ENCODE data around the gene LRRTM1. TPM values are rescaled to one million over a fixed set of nuclear protein-coding genes. Genes with fewer than 3 reads are reported as not detected.

The LRRTM1 gene
- total RNA-seq, 1 experiment from 2014 or later, result not detected

DNA sequence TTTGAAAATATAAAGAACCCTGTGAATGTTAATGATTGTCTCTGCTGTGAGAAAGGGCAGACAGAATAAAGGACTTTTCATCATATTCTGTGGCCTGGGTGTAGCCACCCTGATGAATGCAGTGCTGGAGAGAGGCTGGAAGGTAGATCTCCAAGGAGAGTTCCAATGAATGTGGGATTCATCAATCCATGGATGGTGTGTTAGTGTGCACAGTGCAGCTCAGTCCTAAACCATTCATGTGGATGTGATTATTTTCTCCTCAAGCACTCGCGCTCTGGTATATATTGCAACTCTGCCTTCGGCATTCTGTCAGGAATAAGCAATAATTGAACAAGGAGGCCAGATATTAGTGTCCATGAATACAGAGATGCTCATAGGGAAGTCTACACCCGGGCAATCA lies 47.1 kb downstream of the LRRTM1 start:
- H3K4me1 ChIP-seq (ENCODE audit: control insufficient read depth in 1 of 2, insufficient read depth in 2 of 2, low read length in 2 of 2), result no peaks in the 10 kb centered on the region
- TF ChIP-seq SRF (IDR thresholded peaks at IDR 0.05; ENCODE audit: low read depth), result no peak
- TF ChIP-seq ZNF274 (IDR thresholded peaks at IDR 0.05; ENCODE audit: low read depth, low read length), result no peak
- no peak for TF ChIP-seq ZFX (IDR thresholded peaks at IDR 0.05)
- TF ChIP-seq, protein P1, sequence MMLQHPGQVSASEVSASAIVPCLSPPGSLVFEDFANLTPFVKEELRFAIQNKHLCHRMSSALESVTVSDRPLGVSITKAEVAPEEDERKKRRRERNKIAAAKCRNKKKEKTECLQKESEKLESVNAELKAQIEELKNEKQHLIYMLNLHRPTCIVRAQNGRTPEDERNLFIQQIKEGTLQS (IDR thresholded peaks at IDR 0.05), result no peak
- no peak for TF ChIP-seq ELF1 (IDR thresholded peaks at IDR 0.05; ENCODE audit: borderline replicate concordance, low read depth)
- TF ChIP-seq, protein P2, sequence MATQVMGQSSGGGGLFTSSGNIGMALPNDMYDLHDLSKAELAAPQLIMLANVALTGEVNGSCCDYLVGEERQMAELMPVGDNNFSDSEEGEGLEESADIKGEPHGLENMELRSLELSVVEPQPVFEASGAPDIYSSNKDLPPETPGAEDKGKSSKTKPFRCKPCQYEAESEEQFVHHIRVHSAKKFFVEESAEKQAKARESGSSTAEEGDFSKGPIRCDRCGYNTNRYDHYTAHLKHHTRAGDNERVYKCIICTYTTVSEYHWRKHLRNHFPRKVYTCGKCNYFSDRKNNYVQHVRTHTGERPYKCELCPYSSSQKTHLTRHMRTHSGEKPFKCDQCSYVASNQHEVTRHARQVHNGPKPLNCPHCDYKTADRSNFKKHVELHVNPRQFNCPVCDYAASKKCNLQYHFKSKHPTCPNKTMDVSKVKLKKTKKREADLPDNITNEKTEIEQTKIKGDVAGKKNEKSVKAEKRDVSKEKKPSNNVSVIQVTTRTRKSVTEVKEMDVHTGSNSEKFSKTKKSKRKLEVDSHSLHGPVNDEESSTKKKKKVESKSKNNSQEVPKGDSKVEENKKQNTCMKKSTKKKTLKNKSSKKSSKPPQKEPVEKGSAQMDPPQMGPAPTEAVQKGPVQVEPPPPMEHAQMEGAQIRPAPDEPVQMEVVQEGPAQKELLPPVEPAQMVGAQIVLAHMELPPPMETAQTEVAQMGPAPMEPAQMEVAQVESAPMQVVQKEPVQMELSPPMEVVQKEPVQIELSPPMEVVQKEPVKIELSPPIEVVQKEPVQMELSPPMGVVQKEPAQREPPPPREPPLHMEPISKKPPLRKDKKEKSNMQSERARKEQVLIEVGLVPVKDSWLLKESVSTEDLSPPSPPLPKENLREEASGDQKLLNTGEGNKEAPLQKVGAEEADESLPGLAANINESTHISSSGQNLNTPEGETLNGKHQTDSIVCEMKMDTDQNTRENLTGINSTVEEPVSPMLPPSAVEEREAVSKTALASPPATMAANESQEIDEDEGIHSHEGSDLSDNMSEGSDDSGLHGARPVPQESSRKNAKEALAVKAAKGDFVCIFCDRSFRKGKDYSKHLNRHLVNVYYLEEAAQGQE (IDR thresholded peaks at IDR 0.05; ENCODE audit: low read depth), result no peak
- no peak for TF ChIP-seq SP1 (IDR thresholded peaks at IDR 0.05; ENCODE audit: low read depth)
- TF ChIP-seq, protein P3, sequence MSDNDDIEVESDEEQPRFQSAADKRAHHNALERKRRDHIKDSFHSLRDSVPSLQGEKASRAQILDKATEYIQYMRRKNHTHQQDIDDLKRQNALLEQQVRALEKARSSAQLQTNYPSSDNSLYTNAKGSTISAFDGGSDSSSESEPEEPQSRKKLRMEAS (IDR thresholded peaks at IDR 0.05), result no peak
- no peak for TF ChIP-seq SIN3A (IDR thresholded peaks at IDR 0.05; ENCODE audit: low read depth)
- TF ChIP-seq TCF7L2 (IDR thresholded peaks at IDR 0.05; ENCODE audit: borderline replicate concordance, extremely low read depth, insufficient read depth, insufficient read length), result no peak
- no peak for TF ChIP-seq EZH2 (IDR thresholded peaks at IDR 0.05)
- no peak for TF ChIP-seq POLR2AphosphoS5 (IDR thresholded peaks at IDR 0.05; ENCODE audit: low read depth, low read length)
- intact Hi-C loops (cut with micrococcal nuclease), result no loop called here
- no peaks in the 10 kb centered on the region for H4K20me1 ChIP-seq (ENCODE audit: insufficient read depth)
- no peak overlapping the region for H3K9ac ChIP-seq (ENCODE audit: low read length)
- no peaks in the 10 kb centered on the region for H3K27me3 ChIP-seq (ENCODE audit: insufficient read depth, low read length)
- no peak overlapping the region for H3K4me2 ChIP-seq (ENCODE audit: low read length)
- no peak overlapping the region for H2AFZ ChIP-seq (ENCODE audit: low read depth, low read length, poor library complexity, severe bottlenecking)
- H3K27ac ChIP-seq (ENCODE audit: low read depth, low read length), result no peak overlapping the region
- POLR2A ChIA-PET, result no interaction called here
- no peaks in the 10 kb centered on the region for H3K36me3 ChIP-seq (ENCODE audit: control insufficient read depth in 1 of 2, insufficient read depth in 2 of 2, low read length in 2 of 2)
- no peak for DNase-seq (ENCODE audit: low read depth, low spot score)
- no peaks in the 10 kb centered on the region for H3K9me2 ChIP-seq (ENCODE audit: insufficient read depth)
- BruUV-seq (replicated peaks), result no TSS peak
- no peak for ATAC-seq
- no peak overlapping the region for H3K4me3 ChIP-seq (replicated peaks in 1 of 2; ENCODE audit: low read depth in 1 of 2, low read length in 2 of 2)
- H3K79me2 ChIP-seq (ENCODE audit: insufficient read depth, low read length), result no peaks in the 10 kb centered on the region
- CTCF ChIA-PET, result no interaction called here
- peaks cover 14 to 15% of the 10 kb centered on the region in 2 experiments; a peak in 2 of 4 replicates for H3K9me3 ChIP-seq (ENCODE audit: control insufficient read depth in 1 of 2, insufficient read depth in 1 of 2, low read depth in 1 of 2, low read length in 2 of 2)
- RAD21 ChIA-PET (ENCODE audit: low non-redundant PET in 1 of 2, low total read pairs in 2 of 2, uncharacterized antibody in 2 of 2, unreplicated experiment in 2 of 2), result no interaction called here
